ENCODE measurements around the gene REEP6. TPM values are rescaled to one million over a fixed set of nuclear protein-coding genes. Genes with fewer than 3 reads are reported as not detected.

REEP6 gene
- total RNA-seq, 3 donors from 2014 or later (not counting 1 experiment from before 2014, with no cell fraction given): 3.9 to 5.0 (median 4.3) TPM

- no peak overlapping the region for H3K27ac ChIP-seq (ENCODE audit: low read length)
- no peak for TF ChIP-seq CTCF (IDR thresholded peaks at IDR 0.05)
- H3K4me3 ChIP-seq (ENCODE audit: low read length): no peak overlapping the region
- peaks cover 61% of the 10 kb centered on the region for H3K4me1 ChIP-seq (ENCODE audit: control insufficient read depth, insufficient read depth, low read length)
- ATAC-seq (no peak), DNase-seq (no peak)
- H3K36me3 ChIP-seq (ENCODE audit: control insufficient read depth, insufficient read depth, low read length): no peaks in the 10 kb centered on the region
- Mint-ChIP-seq H3K27ac (no peak overlapping the region), H3K4me1 (peaks cover 0 to 11% of the 10 kb centered on the region in 2 donors), H3K36me3 (no peaks in the 10 kb centered on the region), H3K27me3 (ENCODE audit: low read depth in 2 of 2) (peaks cover 0 to 3% of the 10 kb centered on the region in 2 donors), H3K4me3 (no peak overlapping the region), H3K9me3 (no peaks in the 10 kb centered on the region)
- peaks cover 27% of the 10 kb centered on the region for H3K27me3 ChIP-seq (ENCODE audit: control insufficient read depth, insufficient read depth, low read length)
- 4% methylated on average over 92 of the region's 92 CpGs for WGBS (ENCODE audit: insufficient coverage)
- no peaks in the 10 kb centered on the region for H3K9me3 ChIP-seq (ENCODE audit: control insufficient read depth, insufficient read depth, low read length)
- intact Hi-C loops (cut with micrococcal nuclease): no loop called here
Measured at GRCh38 chr19:1467490-1468273, 23.3 kb upstream of the REEP6 start.

GRCh38 chr19:1468274-1468820 lies 22.6 kb upstream of the REEP6 start:
- no peak for DNase-seq
- peaks cover 64% of the 10 kb centered on the region for H3K4me1 ChIP-seq (ENCODE audit: control insufficient read depth, insufficient read depth, low read length)
- H3K4me3 Mint-ChIP-seq: peak overlapping the region; percentile 40
- H3K9me3 Mint-ChIP-seq: no peaks in the 10 kb centered on the region
- H3K4me3 ChIP-seq (ENCODE audit: low read length): no peak overlapping the region
- H3K27me3 ChIP-seq (ENCODE audit: control insufficient read depth, insufficient read depth, low read length): peaks cover 27% of the 10 kb centered on the region
- no peak for ATAC-seq
- no peak for TF ChIP-seq CTCF (IDR thresholded peaks at IDR 0.05)
- intact Hi-C loops (cut with micrococcal nuclease): no loop called here
- no peak overlapping the region for H3K27ac ChIP-seq (ENCODE audit: low read length)
- no peaks in the 10 kb centered on the region for H3K9me3 ChIP-seq (ENCODE audit: control insufficient read depth, insufficient read depth, low read length)
- no peak overlapping the region for H3K27ac Mint-ChIP-seq
- peaks cover 0 to 15% of the 10 kb centered on the region in 2 donors for H3K4me1 Mint-ChIP-seq
- H3K27me3 Mint-ChIP-seq (ENCODE audit: low read depth in 2 of 2): peaks cover 0 to 5% of the 10 kb centered on the region in 2 donors
- 6% methylated on average over 49 of the region's 49 CpGs for WGBS (ENCODE audit: insufficient coverage)
- no peaks in the 10 kb centered on the region for H3K36me3 ChIP-seq (ENCODE audit: control insufficient read depth, insufficient read depth, low read length)
- H3K36me3 Mint-ChIP-seq: no peaks in the 10 kb centered on the region

GRCh38 chr19:1468821-1469254 lies 22.1 kb upstream of the REEP6 start:
- Mint-ChIP-seq H3K27ac (no peak overlapping the region), H3K9me3 (no peaks in the 10 kb centered on the region), H3K4me1 (peaks cover 0 to 18% of the 10 kb centered on the region in 2 donors), H3K36me3 (no peaks in the 10 kb centered on the region), H3K4me3 (no peak overlapping the region), H3K27me3 (ENCODE audit: low read depth in 2 of 2) (peaks cover 0 to 5% of the 10 kb centered on the region in 2 donors)
- ATAC-seq (peak in 1 of 3 donors; percentile 6), DNase-seq (peak in 1 of 2 donors; percentile 45)
- H3K9me3 ChIP-seq (ENCODE audit: control insufficient read depth, insufficient read depth, low read length): no peaks in the 10 kb centered on the region
- no peak overlapping the region for H3K27ac ChIP-seq (ENCODE audit: low read length)
- intact Hi-C loops (cut with micrococcal nuclease): no loop called here
- no peaks in the 10 kb centered on the region for H3K36me3 ChIP-seq (ENCODE audit: control insufficient read depth, insufficient read depth, low read length)
- H3K27me3 ChIP-seq (ENCODE audit: control insufficient read depth, insufficient read depth, low read length): peaks cover 27% of the 10 kb centered on the region
- no peak overlapping the region for H3K4me3 ChIP-seq (ENCODE audit: low read length)
- no peak for TF ChIP-seq CTCF (IDR thresholded peaks at IDR 0.05)
- peaks cover 64% of the 10 kb centered on the region for H3K4me1 ChIP-seq (ENCODE audit: control insufficient read depth, insufficient read depth, low read length)
- 2% methylated on average over 47 of the region's 47 CpGs for WGBS (ENCODE audit: insufficient coverage)

Data from natural killer cell (primary cell).